ENCODE measurements around the gene SULT1E1.
"Not testable (repeated sequence)": the region's sequence is repeated elsewhere in the genome, so short reads cannot be mapped to it uniquely, and the experiment has no call there.

Gene SULT1E1

GRCh38 chr4:69838977-69839376 lies 21.0 kb downstream of the SULT1E1 start:
- DNase-seq, result no peak

DNA sequence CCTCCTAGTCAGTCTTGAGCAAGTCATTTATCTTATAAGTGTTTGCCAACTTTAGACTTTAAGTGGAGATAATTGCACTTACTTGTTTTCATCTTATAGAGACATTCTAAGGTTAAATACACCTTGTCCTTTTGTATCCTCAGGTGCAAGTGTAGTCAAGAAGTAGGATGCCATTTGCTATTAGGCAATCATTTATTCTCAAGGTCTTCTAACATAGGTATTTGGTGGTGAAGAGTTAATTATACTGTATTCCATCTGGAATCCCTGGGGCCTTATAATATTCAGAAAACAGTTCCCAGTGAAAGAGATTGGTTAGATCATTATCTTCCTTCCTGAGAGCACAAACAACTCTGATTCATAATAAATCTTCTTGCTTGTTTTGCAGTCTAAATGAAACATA lies 23.7 kb downstream of the SULT1E1 start:
- DNase-seq, result no peak

DNA sequence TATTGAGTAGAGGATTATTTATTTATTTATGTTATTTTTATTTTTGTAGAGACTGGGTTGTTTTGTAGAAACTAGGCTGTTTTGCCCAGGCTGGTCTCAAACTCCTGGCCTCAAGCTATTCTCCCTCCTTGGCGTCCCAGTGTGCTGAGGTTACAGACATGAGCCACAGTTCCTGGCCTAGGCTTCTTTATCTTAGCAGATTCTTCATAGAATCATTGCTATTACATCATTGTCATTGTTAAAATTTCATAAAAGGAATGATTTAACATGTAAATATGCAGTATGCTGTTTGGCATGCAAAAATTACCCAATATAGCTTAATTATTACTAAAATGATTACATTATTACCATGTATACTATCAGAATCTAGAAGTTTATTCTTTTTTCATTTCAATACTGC lies 24.2 kb downstream of the SULT1E1 start:
- DNase-seq, result no peak

DNA sequence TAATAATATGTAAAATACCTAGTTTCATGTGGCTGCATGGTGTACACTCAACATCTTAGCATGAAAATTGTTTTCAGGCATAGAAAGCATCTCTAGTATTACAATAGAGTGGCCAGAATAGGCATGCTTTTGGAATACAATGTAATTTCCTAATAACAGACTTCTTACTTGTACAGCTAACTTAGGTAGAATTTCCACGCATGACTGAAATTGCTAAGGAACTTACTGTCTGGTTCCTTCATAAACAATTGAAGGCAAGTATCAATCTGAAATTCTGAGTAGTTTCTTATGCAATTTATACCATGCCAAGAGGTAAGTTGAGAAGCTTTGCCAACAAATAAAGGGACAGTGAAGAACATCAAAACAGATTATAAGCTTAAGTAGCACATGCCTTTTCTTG lies 26.7 kb downstream of the SULT1E1 start:
- DNase-seq, result no peak

DNA sequence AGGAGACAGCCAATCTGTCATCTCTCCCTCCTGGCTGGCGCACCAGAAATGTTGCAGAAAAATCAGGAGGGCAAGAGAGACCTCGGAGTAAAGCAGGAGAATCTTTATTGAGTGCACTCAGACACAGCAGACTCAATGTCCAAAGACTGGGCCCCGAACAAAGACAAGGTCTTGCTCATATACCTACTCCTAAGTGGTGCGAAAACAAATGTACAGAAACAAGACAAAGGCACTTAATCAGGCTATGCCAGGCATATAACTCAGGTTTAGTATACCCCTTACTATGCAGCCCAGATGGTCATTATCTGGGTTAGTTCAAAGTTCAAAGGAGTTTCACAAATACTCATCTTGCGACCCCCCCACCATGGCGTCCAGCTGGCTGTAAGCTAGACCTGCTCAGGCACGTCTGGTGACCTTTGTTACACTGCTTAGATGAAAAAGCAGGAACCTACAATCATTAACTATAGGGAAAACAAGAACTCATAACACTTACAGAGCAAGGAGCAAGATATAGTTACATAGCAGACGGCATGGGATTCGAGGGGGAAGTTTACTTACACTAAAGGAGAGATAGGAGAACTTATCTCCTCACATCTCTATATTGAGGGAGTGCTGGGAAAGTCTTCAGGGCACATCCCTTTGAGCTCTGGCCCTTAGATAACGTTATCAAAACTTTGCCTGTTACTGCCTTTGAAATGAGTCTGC lies 27.5 kb downstream of the SULT1E1 start:
- no peak for DNase-seq

- no peak for DNase-seq
Observed at GRCh38 chr4:69831646-69832325, 28.2 kb downstream of the SULT1E1 start.

- DNase-seq, result no peak
Observed at GRCh38 chr4:69831270-69831627, 28.7 kb downstream of the SULT1E1 start.

- DNase-seq, result no peak
Observed at GRCh38 chr4:69830560-69831269, 29.2 kb downstream of the SULT1E1 start.

- DNase-seq, result no peak
Observed at GRCh38 chr4:69830192-69830559, 29.8 kb downstream of the SULT1E1 start.

GRCh38 chr4:69829678-69830077 lies 30.3 kb downstream of the SULT1E1 start:
- no peak for DNase-seq

DNA sequence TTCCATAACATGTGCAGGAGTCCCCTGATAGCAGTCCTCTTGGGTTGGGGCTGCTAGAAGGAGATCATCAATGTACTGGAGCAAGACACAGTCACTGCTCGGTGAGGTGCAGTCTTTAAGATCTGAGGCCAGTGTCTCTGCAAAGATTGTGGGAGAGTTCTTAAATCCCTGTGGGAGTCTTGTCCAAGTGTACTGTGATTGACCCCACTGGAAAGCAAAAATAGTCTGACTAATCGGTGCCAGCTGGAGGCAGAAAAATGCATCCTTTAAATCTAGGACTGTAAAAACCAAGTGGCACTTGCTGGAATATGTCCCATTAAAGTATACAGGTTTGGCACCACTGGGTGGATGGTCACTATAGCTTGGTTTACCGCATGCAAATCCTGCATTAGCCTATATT lies 31.1 kb downstream of the SULT1E1 start:
- no peak for DNase-seq

DNA sequence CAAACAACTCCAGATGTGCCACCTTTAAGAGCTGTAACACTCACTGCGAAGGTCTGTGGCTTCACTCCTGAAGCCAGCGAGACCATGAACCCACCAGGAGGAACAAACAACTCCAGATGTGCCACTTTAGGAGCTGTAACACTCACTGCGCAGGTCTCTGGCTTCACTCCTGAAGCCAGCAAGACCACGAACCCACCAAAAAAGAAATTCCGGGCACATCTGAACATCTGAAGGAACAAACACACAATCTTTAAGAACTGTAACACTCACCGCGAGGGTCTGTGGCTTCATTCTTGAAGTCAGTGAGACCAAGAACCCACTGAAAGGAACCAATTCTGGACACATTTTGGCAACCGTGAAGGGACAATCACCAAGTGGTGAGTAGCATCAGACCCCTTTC lies 34.9 kb downstream of the SULT1E1 start:
- DNase-seq, result not testable (repeated sequence)

- DNase-seq, result peak; percentile 30
Observed at GRCh38 chr4:69823481-69824186, 36.3 kb downstream of the SULT1E1 start.

DNA sequence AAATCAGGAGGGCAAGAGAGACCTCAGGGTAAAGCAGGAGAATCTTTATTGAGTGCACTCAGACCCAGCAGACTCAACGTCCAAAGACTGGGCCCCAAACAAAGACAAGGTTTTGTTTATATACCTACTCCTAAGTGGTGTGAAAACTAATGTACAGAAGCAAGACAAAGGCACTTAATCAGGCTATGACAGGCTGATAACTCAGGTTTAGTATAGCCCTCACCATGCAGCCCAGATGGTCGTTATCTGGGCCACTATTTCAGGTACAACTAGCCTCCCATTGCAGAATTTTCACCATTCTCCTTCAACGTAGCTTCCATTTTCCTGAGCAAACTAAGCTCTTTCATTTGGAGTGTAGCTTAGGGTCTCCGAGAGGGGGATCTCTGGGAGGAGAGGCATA lies 36.9 kb downstream of the SULT1E1 start:
- no peak for DNase-seq

GRCh38 chr4:69822198-69822597 lies 37.7 kb downstream of the SULT1E1 start:
- DNase-seq, result no peak

DNA sequence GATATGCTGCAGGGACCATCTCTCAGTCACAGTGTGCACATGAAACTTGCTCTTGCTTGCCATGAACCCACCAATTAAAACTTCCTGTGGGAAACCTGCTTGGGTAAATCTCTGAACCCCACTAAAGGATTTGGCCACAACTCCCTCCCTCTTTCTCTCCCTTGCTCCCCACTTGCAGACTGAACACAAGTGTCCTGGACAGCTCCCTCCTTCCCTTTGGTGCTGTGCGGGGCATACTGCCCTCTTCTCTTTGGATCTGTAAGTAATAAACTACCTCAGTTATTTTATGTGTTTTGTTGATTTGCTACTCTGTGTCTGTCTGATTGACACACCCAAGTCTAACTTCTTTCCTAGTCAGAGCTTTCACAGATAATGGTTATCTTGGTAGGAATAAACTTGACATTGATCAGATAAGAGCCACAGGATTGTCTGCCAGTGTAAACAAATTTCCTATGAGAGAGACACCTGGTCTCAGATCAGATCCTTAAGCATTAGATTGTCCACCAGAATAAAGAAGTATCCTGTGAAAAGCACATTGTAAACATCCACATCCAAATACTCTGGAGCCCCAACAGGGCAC lies 41.8 kb downstream of the SULT1E1 start:
- DNase-seq, result no peak

DNA sequence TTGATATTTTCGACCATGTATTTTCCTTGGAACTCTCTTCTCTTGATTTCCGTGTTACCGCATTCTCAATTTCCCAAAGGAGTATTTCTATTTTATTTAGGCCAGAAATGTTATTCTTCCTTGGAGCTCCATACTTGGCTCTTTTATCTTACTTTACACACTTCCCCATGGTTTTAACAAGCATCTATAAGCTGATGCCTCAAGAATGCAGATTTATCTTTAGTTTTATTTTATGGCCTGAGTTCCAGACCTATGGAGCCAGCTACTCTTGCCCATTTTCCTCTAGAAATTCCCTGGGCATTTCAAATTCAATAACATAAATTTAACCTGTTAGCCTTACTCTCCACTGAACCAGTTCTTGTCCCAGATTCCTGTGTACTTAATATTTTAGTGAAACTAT lies 43.7 kb downstream of the SULT1E1 start:
- no peak for DNase-seq

DNA sequence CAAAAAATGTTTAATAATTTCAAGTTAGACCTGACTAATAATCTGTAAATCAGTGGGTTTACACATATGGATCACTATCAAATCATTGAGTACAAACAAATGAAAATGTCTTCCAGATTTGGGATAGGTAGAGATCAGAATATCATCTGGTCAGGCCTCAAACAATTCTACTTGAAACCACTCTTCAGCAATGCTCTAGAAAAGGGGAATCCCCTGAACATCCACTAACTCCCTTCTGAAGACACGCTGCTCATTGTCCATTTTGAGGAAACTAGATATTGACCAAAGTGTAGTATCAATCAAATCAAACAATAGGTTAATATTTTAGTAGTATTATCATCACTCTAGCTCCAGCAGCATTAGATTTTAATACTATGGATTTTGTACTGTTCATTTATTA lies 46.3 kb downstream of the SULT1E1 start:
- DNase-seq, result no peak

DNA sequence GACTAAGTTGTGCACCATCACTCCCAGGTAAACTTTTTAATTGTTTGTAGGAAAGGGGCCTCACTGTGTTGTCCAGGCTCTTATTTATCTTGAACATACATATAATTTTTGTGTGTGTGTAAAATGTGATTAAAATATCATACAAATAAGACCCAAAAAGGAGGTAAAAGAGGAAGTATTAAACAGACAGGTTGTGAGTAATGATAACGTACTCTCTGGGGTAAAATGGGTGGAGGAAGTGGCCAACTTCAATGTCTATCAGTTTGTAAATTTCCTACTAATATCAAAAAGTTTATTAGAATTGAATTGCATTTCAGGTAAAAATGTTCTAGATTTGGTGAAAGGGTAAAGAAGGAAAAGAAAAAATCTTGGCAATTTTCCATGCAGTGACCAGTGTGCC lies 48.8 kb downstream of the SULT1E1 start:
- DNase-seq, result no peak

DNA sequence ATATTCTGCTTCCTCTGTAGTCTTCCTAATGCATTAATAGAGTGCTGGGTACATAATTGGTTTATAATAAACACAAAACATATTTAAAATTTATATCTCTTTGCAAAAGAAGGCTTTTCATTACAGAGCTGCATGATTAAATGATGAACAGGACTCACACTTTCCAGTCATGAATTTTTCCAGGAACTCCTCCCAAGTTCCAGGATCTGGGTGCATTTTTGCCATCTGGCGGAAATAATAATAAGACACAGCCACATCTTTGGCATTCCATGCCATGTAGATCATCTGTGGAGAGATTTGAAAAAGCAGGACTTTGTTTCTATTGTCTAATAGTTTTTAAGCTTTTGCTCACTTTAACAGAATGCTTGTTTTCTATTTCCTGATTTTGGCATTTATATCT lies 59.3 kb downstream of the SULT1E1 start:
- DNase-seq, result no peak

DNA sequence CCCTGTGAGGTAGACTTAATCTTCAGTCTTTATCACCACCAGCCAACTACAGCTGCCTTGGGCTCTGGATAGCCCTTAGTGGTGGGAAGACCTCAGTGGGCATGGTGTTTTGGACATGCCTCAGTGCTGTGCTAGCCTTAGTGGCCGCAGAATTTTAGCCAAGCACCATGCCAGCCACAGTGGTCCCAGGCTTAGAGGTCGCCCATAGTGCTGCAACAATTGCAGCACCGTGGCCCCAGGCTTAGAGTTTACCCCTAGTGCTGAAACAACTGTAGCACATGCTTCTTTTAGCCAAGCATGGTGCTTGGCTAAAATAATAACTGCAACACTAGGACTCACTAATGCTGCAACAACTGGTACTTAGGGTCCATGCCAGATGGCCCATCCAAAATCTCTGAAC lies 60.6 kb downstream of the SULT1E1 start:
- DNase-seq, result no peak

DNA sequence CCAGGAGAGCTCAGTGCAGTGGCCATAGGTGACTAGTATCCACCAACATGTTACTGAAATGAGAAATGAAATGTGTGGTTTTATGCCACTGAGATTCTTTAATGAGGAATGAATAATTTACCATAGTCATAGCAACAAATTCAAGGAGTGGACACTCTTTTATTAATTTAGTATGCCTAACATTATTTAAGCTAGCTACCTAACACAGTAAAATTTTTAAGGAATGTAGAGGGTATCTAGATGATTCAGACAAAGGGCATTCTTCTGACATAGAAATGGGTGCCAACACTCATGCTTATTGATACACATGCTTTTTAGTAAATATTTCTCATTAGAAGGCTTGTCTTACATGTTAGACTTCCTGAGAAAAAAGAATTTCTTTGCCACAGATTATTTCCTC lies 66.2 kb downstream of the SULT1E1 start:
- DNase-seq, result no peak
